WTC11 (cell line): ENCODE data around the gene SLC16A9. TPM values are rescaled to one million over a fixed set of nuclear protein-coding genes. Genes with fewer than 3 reads are reported as not detected.

ENCODE experiments used
- ATAC-seq: fragments of 200-7000 bp; cut with Tn5 transposase; 2 replicates; pipeline ENCODE4 v1.10.0; 2021; ENCODE audit warnings: mild to moderate bottlenecking, moderate library complexity
- CTCF ChIA-PET: fragments of 300-600 bp; sonication (Branson Sonifier 250); formaldehyde crosslinking; loops from one replicate; lab custom pipeline; 2021; ENCODE audit warnings: antibody characterized with exemption; lab: Charles Lee
- POLR2A ChIA-PET: fragments of 350-600 bp; sonication (Branson Sonifier 250); formaldehyde crosslinking; loops from one replicate; lab custom pipeline; 2021; ENCODE audit warnings: antibody characterized with exemption; lab: Charles Lee
- DNase-seq: peaks from one replicate; pipeline ENCODE4 v3.0.0; 2021; ENCODE audit warnings: low spot score
- H3K27ac Mint-ChIP-seq: 2 replicates; pipeline ENCODE4 v1.8.0; 2021; ENCODE audit warnings: mixed read lengths
- H3K27me3 Mint-ChIP-seq: 2 replicates; pipeline ENCODE4 v1.8.0; 2021; ENCODE audit warnings: low read depth, mild to moderate bottlenecking, moderate library complexity, mixed read lengths
- H3K36me3 Mint-ChIP-seq: 2 replicates; pipeline ENCODE4 v1.8.0; 2021; ENCODE audit warnings: mixed read lengths
- H3K4me1 Mint-ChIP-seq: 2 replicates; pipeline ENCODE4 v1.8.0; 2022; ENCODE audit warnings: mixed read lengths
- H3K4me3 Mint-ChIP-seq: 2 replicates; pipeline ENCODE4 v1.8.0; 2021; ENCODE audit warnings: mild to moderate bottlenecking, moderate library complexity, mixed read lengths
- H3K9me3 Mint-ChIP-seq: 2 replicates; pipeline ENCODE4 v1.8.0; 2021; ENCODE audit warnings: mixed read lengths
- ATF2 ChIP-seq: sonication (generic); formaldehyde crosslinking; IDR thresholded peaks from 2 replicates; pipeline ENCODE4 v1.8.1; 2022; ENCODE audit warnings: low read depth, missing genetic modification reagents, borderline replicate concordance
- ATF3 ChIP-seq: sonication (generic); formaldehyde crosslinking; conservative IDR thresholded peaks from 2 replicates; pipeline ENCODE4 v1.8.1; 2022; ENCODE audit warnings: mild to moderate bottlenecking, missing genetic modification reagents
- ATF6 ChIP-seq: sonication (generic); formaldehyde crosslinking; IDR thresholded peaks from 2 replicates; pipeline ENCODE4 v1.8.1; 2023; ENCODE audit warnings: mild to moderate bottlenecking, missing genetic modification reagents
- CDX4 ChIP-seq: fragments of 250-450 bp; sonication (Bioruptor Pico); IDR thresholded peaks from 2 replicates; pipeline ENCODE4 v1.9.0; 2021; ENCODE audit warnings: moderate library complexity, mild to moderate bottlenecking, inconsistent platforms, borderline replicate concordance
- E2F4 ChIP-seq: sonication (generic); formaldehyde crosslinking; IDR thresholded peaks from 2 replicates; pipeline ENCODE4 v1.8.1; 2022; ENCODE audit warnings: low read depth, mild to moderate bottlenecking, moderate library complexity, missing genetic modification reagents, borderline replicate concordance
- ERG ChIP-seq: fragments of 250-450 bp; sonication (Bioruptor Pico); IDR thresholded peaks from 2 replicates; pipeline ENCODE4 v1.8.0; 2021; ENCODE audit warnings: mild to moderate bottlenecking
- FOXP1 ChIP-seq: sonication (generic); formaldehyde crosslinking; IDR thresholded peaks from 2 replicates; pipeline ENCODE4 v1.8.0; 2022; ENCODE audit warnings: missing genetic modification reagents, mild to moderate bottlenecking, moderate library complexity, borderline replicate concordance
- GRHL2 ChIP-seq: fragments of 250-450 bp; sonication (Bioruptor Pico); IDR thresholded peaks from 2 replicates; pipeline ENCODE4 v1.8.0; 2022; ENCODE audit warnings: mild to moderate bottlenecking, moderate library complexity; ENCODE audit not compliant: insufficient replicate concordance, severe bottlenecking
- HMGXB4 ChIP-seq: sonication (generic); formaldehyde crosslinking; IDR thresholded peaks from 2 replicates; pipeline ENCODE4 v1.8.1; 2023; ENCODE audit warnings: mild to moderate bottlenecking, moderate library complexity, missing genetic modification reagents
- IRF2 ChIP-seq: sonication (generic); formaldehyde crosslinking; IDR thresholded peaks from 2 replicates; pipeline ENCODE4 v1.8.0; 2022; ENCODE audit warnings: low read depth, missing genetic modification reagents, borderline replicate concordance
- ZNF219 ChIP-seq: sonication (generic); formaldehyde crosslinking; IDR thresholded peaks from 2 replicates; pipeline ENCODE4 v1.8.0; 2023; ENCODE audit warnings: missing genetic modification reagents, mild to moderate bottlenecking, borderline replicate concordance
- ZNF263 ChIP-seq: sonication (generic); formaldehyde crosslinking; IDR thresholded peaks from 2 replicates; pipeline ENCODE4 v1.8.1; 2022; ENCODE audit warnings: low read depth, mild to moderate bottlenecking, moderate library complexity, missing genetic modification reagents
- total RNA-seq: library from RNA; stranded (reverse); gene quantifications from 3 replicates; pipeline ENCODE4 v1.2.3, GENCODE V29; 2021

The SLC16A9 gene
- total RNA-seq, 1 experiment from 2014 or later = 4.0 TPM

- TF ChIP-seq ERG (CRISPR knock-in tag) (no peak), ATF3 (no peak), ATF2 (CRISPR knock-in tag) (no peak), ZNF263 (no peak), CDX4 (no peak)
- TF ChIP-seq, all 79 proteins: peak for 0
Observed at GRCh38 chr10:59682986-59683937, 26.4 kb downstream of the SLC16A9 start (continued).

- ChIA-PET POLR2A (no interaction called here), CTCF (interaction anchor here (1.5 to 1.8 kb wide), 2 partner anchors 20 to 54 kb away, joined by 5 to 6 read pairs; no protein-coding TSS in a partner anchor)
- DNase-seq (no peak), ATAC-seq (no peak)
- TF ChIP-seq FOXP1 (CRISPR knock-in tag) (no peak), ATF6 (CRISPR knock-in tag) (no peak), GRHL2 (CRISPR knock-in tag) (no peak), IRF2 (CRISPR knock-in tag) (no peak), E2F4 (CRISPR knock-in tag) (no peak), HMGXB4 (no peak), ZNF219 (no peak)
- Mint-ChIP-seq H3K4me1 (peaks cover 2% of the 10 kb centered on the region; the same call in 1 of the 2 replicates), H3K4me3 (no peak overlapping the region), H3K27ac (no peak overlapping the region), H3K27me3 (no peaks in the 10 kb centered on the region), H3K9me3 (no peaks in the 10 kb centered on the region), H3K36me3 (no peaks in the 10 kb centered on the region)
Observed at GRCh38 chr10:59680199-59680598, 29.5 kb downstream of the SLC16A9 start.
